Measurements from ENCODE around the gene TBC1D5. TPM values are rescaled to one million over a fixed set of nuclear protein-coding genes. Genes with fewer than 3 reads are reported as not detected.

TBC1D5 gene
- total RNA-seq, 1 experiment from 2014 or later: 33.9 TPM

DNA sequence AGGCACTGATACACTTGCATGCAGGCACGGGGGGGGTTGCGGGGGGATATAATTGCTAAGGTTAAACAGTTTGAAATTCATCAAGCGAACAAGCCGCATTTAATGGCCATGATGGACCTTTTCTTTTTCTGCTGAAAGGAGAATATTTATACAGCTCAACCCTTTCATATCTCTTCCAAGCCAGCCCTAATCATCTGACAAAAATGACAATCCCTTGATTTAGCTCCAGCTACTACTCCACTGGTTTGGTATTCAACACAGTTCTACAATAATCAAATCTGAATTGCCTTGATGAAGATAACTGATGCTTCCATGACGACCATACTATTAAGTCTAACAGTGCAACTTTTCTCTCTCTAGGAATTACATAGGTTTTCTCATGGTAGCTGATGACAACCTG lies 482.7 kb downstream of the TBC1D5 start:
- no TSS peak for BruUV-seq (replicated peaks)
- no peak overlapping the region for H3K27ac ChIP-seq (ENCODE audit: low read depth, low read length)
- ChIA-PET POLR2A (no interaction called here), CTCF (interaction anchor here (0.6 to 1.1 kb wide), 2 partner anchors 581 to 647 kb away, joined by 3 read pairs; no protein-coding TSS in a partner anchor), RAD21 (ENCODE audit: low non-redundant PET in 1 of 2, low total read pairs in 2 of 2, uncharacterized antibody in 2 of 2, unreplicated experiment in 2 of 2) (no interaction called here)
- H3K4me1 ChIP-seq (ENCODE audit: control insufficient read depth in 1 of 2, insufficient read depth in 2 of 2, low read length in 2 of 2): no peaks in the 10 kb centered on the region
- DNase-seq (ENCODE audit: low read depth, low spot score) (no peak), ATAC-seq (no peak)
- H3K9ac ChIP-seq (ENCODE audit: low read length): no peak overlapping the region
- intact Hi-C loops (cut with micrococcal nuclease): loop anchor here (1.0 to 5.0 kb wide), 3 partner anchors 154 to 583 kb away; no protein-coding TSS in a partner anchor
- H3K79me2 ChIP-seq (ENCODE audit: insufficient read depth, low read length): no peaks in the 10 kb centered on the region
- no peaks in the 10 kb centered on the region for H3K9me3 ChIP-seq (ENCODE audit: control insufficient read depth in 1 of 2, insufficient read depth in 1 of 2, low read depth in 1 of 2, low read length in 2 of 2)
- no peak overlapping the region for H2AFZ ChIP-seq (ENCODE audit: low read depth, low read length, poor library complexity, severe bottlenecking)
- no peak overlapping the region for H3K4me2 ChIP-seq (ENCODE audit: low read length)
- no peaks in the 10 kb centered on the region; the same call in 1 of the 2 replicates for H4K20me1 ChIP-seq (ENCODE audit: insufficient read depth)
- H3K4me3 ChIP-seq (replicated peaks in 1 of 2; ENCODE audit: low read depth in 1 of 2, low read length in 2 of 2): no peak overlapping the region
- H3K9me2 ChIP-seq (ENCODE audit: insufficient read depth): no peaks in the 10 kb centered on the region
- no peaks in the 10 kb centered on the region for H3K27me3 ChIP-seq (ENCODE audit: insufficient read depth, low read length)
- TF ChIP-seq YY1 (IDR thresholded peaks at IDR 0.05; ENCODE audit: extremely low read depth, insufficient replicate concordance, low read depth, low read length) (no peak), ELF1 (IDR thresholded peaks at IDR 0.05; ENCODE audit: borderline replicate concordance, low read depth) (no peak), EZH2phosphoT487 (IDR thresholded peaks at IDR 0.05; ENCODE audit: borderline replicate concordance) (no peak), CEBPB (IDR thresholded peaks at IDR 0.05; ENCODE audit: low read depth) (no peak), CBX3 (IDR thresholded peaks at IDR 0.05; ENCODE audit: low read depth) (no peak), EZH2 (IDR thresholded peaks at IDR 0.05) (no peak), TCF7L2 (IDR thresholded peaks at IDR 0.05; ENCODE audit: borderline replicate concordance, extremely low read depth, insufficient read depth, insufficient read length) (no peak), ZFX (IDR thresholded peaks at IDR 0.05) (no peak), EGR1 (IDR thresholded peaks at IDR 0.05; ENCODE audit: low read depth) (no peak), SRF (IDR thresholded peaks at IDR 0.05; ENCODE audit: low read depth) (no peak)
- TF ChIP-seq, protein P1, sequence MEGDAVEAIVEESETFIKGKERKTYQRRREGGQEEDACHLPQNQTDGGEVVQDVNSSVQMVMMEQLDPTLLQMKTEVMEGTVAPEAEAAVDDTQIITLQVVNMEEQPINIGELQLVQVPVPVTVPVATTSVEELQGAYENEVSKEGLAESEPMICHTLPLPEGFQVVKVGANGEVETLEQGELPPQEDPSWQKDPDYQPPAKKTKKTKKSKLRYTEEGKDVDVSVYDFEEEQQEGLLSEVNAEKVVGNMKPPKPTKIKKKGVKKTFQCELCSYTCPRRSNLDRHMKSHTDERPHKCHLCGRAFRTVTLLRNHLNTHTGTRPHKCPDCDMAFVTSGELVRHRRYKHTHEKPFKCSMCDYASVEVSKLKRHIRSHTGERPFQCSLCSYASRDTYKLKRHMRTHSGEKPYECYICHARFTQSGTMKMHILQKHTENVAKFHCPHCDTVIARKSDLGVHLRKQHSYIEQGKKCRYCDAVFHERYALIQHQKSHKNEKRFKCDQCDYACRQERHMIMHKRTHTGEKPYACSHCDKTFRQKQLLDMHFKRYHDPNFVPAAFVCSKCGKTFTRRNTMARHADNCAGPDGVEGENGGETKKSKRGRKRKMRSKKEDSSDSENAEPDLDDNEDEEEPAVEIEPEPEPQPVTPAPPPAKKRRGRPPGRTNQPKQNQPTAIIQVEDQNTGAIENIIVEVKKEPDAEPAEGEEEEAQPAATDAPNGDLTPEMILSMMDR (IDR thresholded peaks at IDR 0.05 in 2 of 3, conservative IDR thresholded peaks at IDR 0.05 in 1 of 3; ENCODE audit: borderline replicate concordance in 1 of 3, insufficient read depth in 1 of 3, low read depth in 2 of 3, low read length in 2 of 3): no peak
- TF ChIP-seq, protein P2, sequence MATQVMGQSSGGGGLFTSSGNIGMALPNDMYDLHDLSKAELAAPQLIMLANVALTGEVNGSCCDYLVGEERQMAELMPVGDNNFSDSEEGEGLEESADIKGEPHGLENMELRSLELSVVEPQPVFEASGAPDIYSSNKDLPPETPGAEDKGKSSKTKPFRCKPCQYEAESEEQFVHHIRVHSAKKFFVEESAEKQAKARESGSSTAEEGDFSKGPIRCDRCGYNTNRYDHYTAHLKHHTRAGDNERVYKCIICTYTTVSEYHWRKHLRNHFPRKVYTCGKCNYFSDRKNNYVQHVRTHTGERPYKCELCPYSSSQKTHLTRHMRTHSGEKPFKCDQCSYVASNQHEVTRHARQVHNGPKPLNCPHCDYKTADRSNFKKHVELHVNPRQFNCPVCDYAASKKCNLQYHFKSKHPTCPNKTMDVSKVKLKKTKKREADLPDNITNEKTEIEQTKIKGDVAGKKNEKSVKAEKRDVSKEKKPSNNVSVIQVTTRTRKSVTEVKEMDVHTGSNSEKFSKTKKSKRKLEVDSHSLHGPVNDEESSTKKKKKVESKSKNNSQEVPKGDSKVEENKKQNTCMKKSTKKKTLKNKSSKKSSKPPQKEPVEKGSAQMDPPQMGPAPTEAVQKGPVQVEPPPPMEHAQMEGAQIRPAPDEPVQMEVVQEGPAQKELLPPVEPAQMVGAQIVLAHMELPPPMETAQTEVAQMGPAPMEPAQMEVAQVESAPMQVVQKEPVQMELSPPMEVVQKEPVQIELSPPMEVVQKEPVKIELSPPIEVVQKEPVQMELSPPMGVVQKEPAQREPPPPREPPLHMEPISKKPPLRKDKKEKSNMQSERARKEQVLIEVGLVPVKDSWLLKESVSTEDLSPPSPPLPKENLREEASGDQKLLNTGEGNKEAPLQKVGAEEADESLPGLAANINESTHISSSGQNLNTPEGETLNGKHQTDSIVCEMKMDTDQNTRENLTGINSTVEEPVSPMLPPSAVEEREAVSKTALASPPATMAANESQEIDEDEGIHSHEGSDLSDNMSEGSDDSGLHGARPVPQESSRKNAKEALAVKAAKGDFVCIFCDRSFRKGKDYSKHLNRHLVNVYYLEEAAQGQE (IDR thresholded peaks at IDR 0.05; ENCODE audit: low read depth): no peak
- TF ChIP-seq, protein P3, sequence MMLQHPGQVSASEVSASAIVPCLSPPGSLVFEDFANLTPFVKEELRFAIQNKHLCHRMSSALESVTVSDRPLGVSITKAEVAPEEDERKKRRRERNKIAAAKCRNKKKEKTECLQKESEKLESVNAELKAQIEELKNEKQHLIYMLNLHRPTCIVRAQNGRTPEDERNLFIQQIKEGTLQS (IDR thresholded peaks at IDR 0.05): no peak
- no peaks in the 10 kb centered on the region for H3K36me3 ChIP-seq (ENCODE audit: control insufficient read depth in 1 of 2, insufficient read depth in 2 of 2, low read length in 2 of 2)

Data from HCT116 (cell line).